CD14-positive monocyte (primary cell): ENCODE results near the gene SPINT1. TPM values are rescaled to one million over a fixed set of nuclear protein-coding genes. Genes with fewer than 3 reads are reported as not detected.

Experiments used
- DNase-seq, 3 donors: peaks; one replicate each; pipeline ENCODE4 v3.0.0-alpha.2; 2011 to 2022
- H2AFZ ChIP-seq: 2 replicates; pipeline ENCODE4 v1.6.0; 2012; ENCODE audit warnings: mild to moderate bottlenecking, low read depth, low read length, inconsistent platforms; ENCODE audit not compliant: insufficient read depth, poor library complexity, severe bottlenecking
- H3K27ac ChIP-seq, 2 donors: 1 replicate in 1 of 2; 2 replicates in 1 of 2; pipeline ENCODE4 v1.5.1; 2012 to 2013; ENCODE audit warnings: low read length in 2 of 2, control low read depth in 1 of 2, inconsistent platforms in 1 of 2, low read depth in 1 of 2, mild to moderate bottlenecking in 1 of 2
- H3K27me3 ChIP-seq, 2 donors: one replicate each; pipeline versions ENCODE4 v1.6.0 to v1.6.1; 2011 to 2013; ENCODE audit warnings: low read length in 2 of 2; ENCODE audit not compliant: control insufficient read depth in 2 of 2, insufficient read depth in 2 of 2
- H3K36me3 ChIP-seq, 2 donors: replicated peaks in 1 of 2; 1 replicate in 1 of 2; 2 replicates in 1 of 2; pipeline versions ENCODE4 v1.5.1 to v1.6.1; 2012 to 2013; ENCODE audit warnings: low read length in 2 of 2, control low read depth in 1 of 2, inconsistent platforms in 1 of 2, mild to moderate bottlenecking in 1 of 2; ENCODE audit not compliant: insufficient read depth in 2 of 2, control insufficient read depth in 1 of 2
- H3K4me1 ChIP-seq, 2 donors: 1 replicate in 1 of 2; 2 replicates in 1 of 2; pipeline versions ENCODE4 v1.5.1 to v1.6.1; 2012 to 2013; ENCODE audit warnings: low read length in 2 of 2, control low read depth in 1 of 2, inconsistent platforms in 1 of 2, mild to moderate bottlenecking in 1 of 2, moderate library complexity in 1 of 2; ENCODE audit not compliant: insufficient read depth in 2 of 2, control insufficient read depth in 1 of 2
- H3K4me2 ChIP-seq: replicated peaks from 2 replicates; pipeline ENCODE3; 2012; ENCODE audit warnings: low read length, moderate library complexity, mild to moderate bottlenecking; ENCODE audit not compliant: poor library complexity, severe bottlenecking; ENCODE audit errors: extremely low read depth
- H3K4me3 ChIP-seq, 3 experiments: fragments of 200-600 bp in 1 of 3; sonication (generic) in 1 of 3; replicated peaks in 1 of 3; 1 replicate in 2 of 3; 2 replicates in 1 of 3; pipeline ENCODE4 v1.5.1; 2011 to 2013; ENCODE audit warnings: low read length in 3 of 3, mild to moderate bottlenecking in 3 of 3, control low read depth in 2 of 3, low read depth in 2 of 3, inconsistent platforms in 1 of 3, moderate library complexity in 1 of 3
- H3K79me2 ChIP-seq: 2 replicates; pipeline ENCODE4 v1.6.0; 2012; ENCODE audit warnings: mild to moderate bottlenecking, control low read depth, inconsistent platforms, low read length, moderate library complexity; ENCODE audit not compliant: insufficient read depth
- H3K9ac ChIP-seq: 2 replicates; pipeline ENCODE4 v1.6.0; 2017; ENCODE audit warnings: low read length, mild to moderate bottlenecking; ENCODE audit not compliant: insufficient read depth, poor library complexity, severe bottlenecking
- H3K9me3 ChIP-seq, 2 donors: replicated peaks in 1 of 2; 1 replicate in 1 of 2; 2 replicates in 1 of 2; pipeline versions ENCODE4 v1.5.1 to v1.6.1; 2012 to 2013; ENCODE audit warnings: low read length in 2 of 2, control low read depth in 1 of 2; ENCODE audit not compliant: control insufficient read depth in 1 of 2, insufficient read depth in 1 of 2
- H4K20me1 ChIP-seq: 2 replicates; pipeline ENCODE4 v1.6.0; 2012; ENCODE audit warnings: mild to moderate bottlenecking, low read length, control low read depth, moderate library complexity; ENCODE audit not compliant: insufficient read depth
- H3K27ac Mint-ChIP-seq, 7 donors: one replicate each; pipeline ENCODE4 v1.8.0; 2020; ENCODE audit warnings: mild to moderate bottlenecking in 7 of 7, mixed read lengths in 7 of 7, moderate library complexity in 6 of 7, inconsistent platforms in 2 of 7
- H3K27me3 Mint-ChIP-seq, 3 donors: one replicate each; pipeline ENCODE4 v1.8.0; 2021 to 2022; ENCODE audit warnings: low read depth in 3 of 3, mild to moderate bottlenecking in 3 of 3, mixed read lengths in 3 of 3, moderate library complexity in 3 of 3, inconsistent platforms in 1 of 3
- H3K36me3 Mint-ChIP-seq, 2 donors: one replicate each; pipeline ENCODE4 v1.8.0; 2020; ENCODE audit warnings: mixed read lengths in 2 of 2, inconsistent platforms in 1 of 2, mild to moderate bottlenecking in 1 of 2
- H3K4me1 Mint-ChIP-seq: one replicate; pipeline ENCODE4 v1.8.0; 2020; ENCODE audit warnings: mild to moderate bottlenecking, mixed read lengths
- H3K4me3 Mint-ChIP-seq, 2 donors: one replicate each; pipeline ENCODE4 v1.8.0; 2020; ENCODE audit warnings: mild to moderate bottlenecking in 2 of 2, mixed read lengths in 2 of 2, moderate library complexity in 1 of 2
- H3K9me3 Mint-ChIP-seq, 7 donors: one replicate each; pipeline ENCODE4 v1.8.0; 2020 to 2022; ENCODE audit warnings: mixed read lengths in 7 of 7, mild to moderate bottlenecking in 6 of 7, moderate library complexity in 6 of 7, inconsistent platforms in 2 of 7
- WGBS: methylation state at CpG from one replicate; pipeline ENCODE4 v1.1.5; 2013; ENCODE audit warnings: missing lambda C conversion rate; ENCODE audit not compliant: insufficient coverage; 5-methylcytosine and 5-hydroxymethylcytosine counted together
- intact Hi-C, 2 donors: fragments of 100-400 bp; cut with micrococcal nuclease; formaldehyde crosslinking; loops; one replicate each; pipeline versions ENCODE4 v1.15.0 to v1.15.1; 2023
- polyA plus RNA-seq, 3 donors: library from polyadenylated mRNA; depleted of rRNA in 1 of 3; unstranded in 2 of 3; stranded (reverse) in 1 of 3; fragments of 300-500 nt in 2 of 3; fragments of >200 nt in 1 of 3; fragmentation: Illumina TruSeq in 2 of 3; gene quantifications; 1 replicate in 2 of 3; 2 replicates in 1 of 3; pipeline ENCODE4 v1.2.3, GENCODE V29; 2012 to 2021
- TF ChIP-seq, protein P1 (sequence below): fragments of 200-600 bp; IDR thresholded peaks from one replicate; pipeline ENCODE4 v1.8.0; 2022; ENCODE audit warnings: antibody characterized with exemption, mild to moderate bottlenecking

The SPINT1 gene
- polyA plus RNA-seq, 3 donors, result 17.1 to 46.5 (median 21.5) TPM

DNA sequence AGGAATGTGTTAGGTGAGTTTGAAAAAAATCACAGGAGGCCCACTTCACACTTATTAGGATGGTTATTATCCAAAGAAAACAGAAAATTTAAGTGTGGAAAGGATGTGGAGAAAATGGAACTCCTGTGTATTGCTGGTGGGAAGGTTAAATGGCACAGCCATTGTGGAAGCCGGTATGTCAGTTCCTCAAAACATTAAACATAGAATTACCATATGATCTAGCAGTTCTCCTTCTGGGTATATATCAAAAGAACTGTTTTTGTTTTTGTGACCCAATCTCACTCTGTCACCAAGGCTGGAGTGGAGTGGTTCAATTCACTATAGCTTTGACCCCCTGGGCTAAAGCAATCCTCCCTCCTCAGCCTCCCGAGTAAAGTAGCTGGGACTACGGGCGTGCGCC is 47.3 kb upstream of the SPINT1 start:
- Mint-ChIP-seq H3K27me3 (no peaks in the 10 kb centered on the region), H3K4me1 (peaks cover 24% of the 10 kb centered on the region), H3K4me3 (no peak overlapping the region), H3K9me3 (no peaks in the 10 kb centered on the region), H3K36me3 (peaks cover 35 to 53% of the 10 kb centered on the region in 2 donors), H3K27ac (peak overlapping the region; percentile 17 to 81 (median 69))
- Histone ChIP-seq H4K20me1 (peaks cover 26% of the 10 kb centered on the region), H3K9me3 (no peaks in the 10 kb centered on the region), H3K9ac (no peak overlapping the region), H3K36me3 (peaks cover 4 to 39% of the 10 kb centered on the region in 2 donors), H2AFZ (no peak overlapping the region), H3K4me3 (no peak overlapping the region), H3K27ac (peak overlapping the region; percentile 27 to 61), H3K4me2 (no peak overlapping the region), H3K79me2 (peaks cover 34% of the 10 kb centered on the region), H3K4me1 (peaks cover 12 to 19% of the 10 kb centered on the region in 2 donors), H3K27me3 (no peaks in the 10 kb centered on the region)
- DNase-seq, result peak in 1 of 3 donors; percentile 10
- WGBS, result 100% methylated on average over 1 of the region's 5 CpGs
- TF ChIP-seq, protein P1, sequence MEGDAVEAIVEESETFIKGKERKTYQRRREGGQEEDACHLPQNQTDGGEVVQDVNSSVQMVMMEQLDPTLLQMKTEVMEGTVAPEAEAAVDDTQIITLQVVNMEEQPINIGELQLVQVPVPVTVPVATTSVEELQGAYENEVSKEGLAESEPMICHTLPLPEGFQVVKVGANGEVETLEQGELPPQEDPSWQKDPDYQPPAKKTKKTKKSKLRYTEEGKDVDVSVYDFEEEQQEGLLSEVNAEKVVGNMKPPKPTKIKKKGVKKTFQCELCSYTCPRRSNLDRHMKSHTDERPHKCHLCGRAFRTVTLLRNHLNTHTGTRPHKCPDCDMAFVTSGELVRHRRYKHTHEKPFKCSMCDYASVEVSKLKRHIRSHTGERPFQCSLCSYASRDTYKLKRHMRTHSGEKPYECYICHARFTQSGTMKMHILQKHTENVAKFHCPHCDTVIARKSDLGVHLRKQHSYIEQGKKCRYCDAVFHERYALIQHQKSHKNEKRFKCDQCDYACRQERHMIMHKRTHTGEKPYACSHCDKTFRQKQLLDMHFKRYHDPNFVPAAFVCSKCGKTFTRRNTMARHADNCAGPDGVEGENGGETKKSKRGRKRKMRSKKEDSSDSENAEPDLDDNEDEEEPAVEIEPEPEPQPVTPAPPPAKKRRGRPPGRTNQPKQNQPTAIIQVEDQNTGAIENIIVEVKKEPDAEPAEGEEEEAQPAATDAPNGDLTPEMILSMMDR, result no peak
- intact Hi-C loops, result no loop called here

DNA sequence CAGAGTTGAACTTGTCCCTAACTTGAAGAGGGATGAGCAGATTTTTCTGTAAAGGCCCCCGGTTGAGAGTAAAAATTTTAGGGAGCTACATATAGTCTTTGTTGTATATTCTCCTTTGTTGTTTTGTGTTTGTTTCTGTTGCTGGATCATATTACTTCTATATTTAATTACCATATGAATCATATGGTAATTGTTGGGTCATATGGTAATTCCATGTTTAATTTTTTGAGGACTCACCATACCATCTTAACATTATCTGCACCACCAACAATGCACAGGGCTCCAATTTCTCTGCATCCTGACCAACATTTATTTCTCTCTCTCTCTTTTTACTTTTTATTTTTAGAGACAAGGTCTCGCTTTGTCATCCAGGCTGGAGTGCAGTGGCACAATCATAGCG is 44.3 kb upstream of the SPINT1 start:
- Mint-ChIP-seq H3K36me3 (peaks cover 25 to 51% of the 10 kb centered on the region in 2 donors), H3K27me3 (no peaks in the 10 kb centered on the region)

More for the DNA sequence above, 44.3 kb upstream of the SPINT1 start:
- peaks cover 19% of the 10 kb centered on the region for H4K20me1 ChIP-seq
- H2AFZ ChIP-seq, result no peak overlapping the region
- no peaks in the 10 kb centered on the region for H3K9me3 Mint-ChIP-seq
- H3K79me2 ChIP-seq, result peaks cover 56% of the 10 kb centered on the region
- no peak overlapping the region for H3K9ac ChIP-seq
- no peaks in the 10 kb centered on the region for H3K9me3 ChIP-seq
- DNase-seq, result no peak
- H3K27ac ChIP-seq, result no peak overlapping the region
- no peak overlapping the region for H3K4me3 ChIP-seq
- H3K4me1 ChIP-seq, result peaks cover 12 to 19% of the 10 kb centered on the region in 2 donors
- peaks cover 27% of the 10 kb centered on the region for H3K4me1 Mint-ChIP-seq
- H3K4me2 ChIP-seq, result no peak overlapping the region
- WGBS, result 67% methylated on average over 1 of the region's 3 CpGs
- no peak overlapping the region for H3K4me3 Mint-ChIP-seq
- TF ChIP-seq, protein P1, result no peak
- H3K27me3 ChIP-seq, result no peaks in the 10 kb centered on the region
- H3K27ac Mint-ChIP-seq, result peak overlapping the region in 1 of 7 donors; percentile 82
- peaks cover 3 to 33% of the 10 kb centered on the region in 2 donors for H3K36me3 ChIP-seq
- intact Hi-C loops, result no loop called here
